ENCODE results near the gene COL4A1.

The COL4A1 gene

GRCh38 chr13:110220471-110220870 is 86.5 kb downstream of the COL4A1 start:
- H3K9me3 ChIP-seq (replicated peaks in 1 of 2; ENCODE audit: control insufficient read depth in 2 of 2, insufficient read depth in 1 of 2, low read depth in 1 of 2, low read length in 2 of 2): no peaks in the 10 kb centered on the region
- WGBS, 2 donors (ENCODE audit: extremely low coverage in 2 of 2, insufficient read length in 2 of 2, insufficient replicate concordance in 1 of 2): no CpG with 5 or more reads among the region's 7 CpGs
- no peak overlapping the region for H3K14ac ChIP-seq (ENCODE audit: low read length)
- H2AFZ ChIP-seq (ENCODE audit: low read length): no peak overlapping the region
- H3K4ac ChIP-seq (ENCODE audit: low read length): no peak overlapping the region
- H3K18ac ChIP-seq (ENCODE audit: low read length): no peak overlapping the region
- DNase-seq (ENCODE audit: low spot score): no peak
- no peak overlapping the region for H2BK12ac ChIP-seq (ENCODE audit: low read length)
- no peaks in the 10 kb centered on the region for H3K36me3 ChIP-seq (replicated peaks in 1 of 2; ENCODE audit: control insufficient read depth in 2 of 2, insufficient read depth in 2 of 2, low read length in 2 of 2)
- no peak overlapping the region for H2BK5ac ChIP-seq (ENCODE audit: low read length)
- no peak overlapping the region for H2BK120ac ChIP-seq (ENCODE audit: low read depth, low read length)
- no peak overlapping the region for H3K23ac ChIP-seq (ENCODE audit: low read depth, low read length, poor library complexity)
- no peak overlapping the region for H4K91ac ChIP-seq (ENCODE audit: low read depth, low read length, poor library complexity)
- no peak overlapping the region for H4K8ac ChIP-seq (ENCODE audit: low read depth, low read length)
- H3K27ac ChIP-seq (replicated peaks; ENCODE audit: low read length): no peak overlapping the region
- H2AK5ac ChIP-seq (ENCODE audit: low read depth, low read length): no peak overlapping the region
- H3K4me3 ChIP-seq (ENCODE audit: low read length in 2 of 2): no peak overlapping the region
- H3K27me3 ChIP-seq (ENCODE audit: control insufficient read depth in 3 of 3, insufficient read depth in 3 of 3, low read depth in 1 of 3, low read length in 3 of 3): no peaks in the 10 kb centered on the region
- H3K4me1 ChIP-seq (ENCODE audit: control insufficient read depth in 2 of 2, insufficient read depth in 1 of 2, low read depth in 1 of 2, low read length in 2 of 2): peaks cover 8 to 9% of the 10 kb centered on the region in 2 donors
- H3K4me2 ChIP-seq (ENCODE audit: insufficient read depth, low read length, poor library complexity, severe bottlenecking): no peak overlapping the region
- peaks cover 5% of the 10 kb centered on the region for H3K79me1 ChIP-seq (ENCODE audit: low read depth, low read length)
- H2BK15ac ChIP-seq (ENCODE audit: low read length): no peak overlapping the region
- no peak overlapping the region for H3K9ac ChIP-seq (ENCODE audit: low read depth, low read length, poor library complexity)

- no peak for DNase-seq (ENCODE audit: low spot score)
Measured at GRCh38 chr13:110218581-110219201, 88.3 kb downstream of the COL4A1 start.

GRCh38 chr13:110217811-110218210 is 89.1 kb downstream of the COL4A1 start:
- no peak overlapping the region for H3K4me3 ChIP-seq (ENCODE audit: low read length in 2 of 2)
- no CpG with 5 or more reads among the region's 2 CpGs for WGBS, 2 donors (ENCODE audit: extremely low coverage in 2 of 2, insufficient read length in 2 of 2, insufficient replicate concordance in 1 of 2)
- H3K4me1 ChIP-seq (ENCODE audit: control insufficient read depth in 2 of 2, insufficient read depth in 1 of 2, low read depth in 1 of 2, low read length in 2 of 2): peaks cover 8 to 15% of the 10 kb centered on the region in 2 donors
- peaks cover 2 to 10% of the 10 kb centered on the region in 2 donors for H3K36me3 ChIP-seq (replicated peaks in 1 of 2; ENCODE audit: control insufficient read depth in 2 of 2, insufficient read depth in 2 of 2, low read length in 2 of 2)
- H3K18ac ChIP-seq (ENCODE audit: low read length): no peak overlapping the region
- H2AK5ac ChIP-seq (ENCODE audit: low read depth, low read length): no peak overlapping the region
- no peaks in the 10 kb centered on the region for H3K27me3 ChIP-seq (ENCODE audit: control insufficient read depth in 3 of 3, insufficient read depth in 3 of 3, low read depth in 1 of 3, low read length in 3 of 3)
- no peak overlapping the region for H3K23ac ChIP-seq (ENCODE audit: low read depth, low read length, poor library complexity)
- H3K27ac ChIP-seq (replicated peaks; ENCODE audit: low read length): no peak overlapping the region
- H2BK12ac ChIP-seq (ENCODE audit: low read length): no peak overlapping the region
- no peak overlapping the region for H3K14ac ChIP-seq (ENCODE audit: low read length)
- H2BK120ac ChIP-seq (ENCODE audit: low read depth, low read length): no peak overlapping the region
- no peak overlapping the region for H2BK15ac ChIP-seq (ENCODE audit: low read length)
- no peak for DNase-seq (ENCODE audit: low spot score)
- no peaks in the 10 kb centered on the region for H3K9me3 ChIP-seq (replicated peaks in 1 of 2; ENCODE audit: control insufficient read depth in 2 of 2, insufficient read depth in 1 of 2, low read depth in 1 of 2, low read length in 2 of 2)
- H3K79me1 ChIP-seq (ENCODE audit: low read depth, low read length): peaks cover 5% of the 10 kb centered on the region
- H4K91ac ChIP-seq (ENCODE audit: low read depth, low read length, poor library complexity): no peak overlapping the region
- H3K9ac ChIP-seq (ENCODE audit: low read depth, low read length, poor library complexity): no peak overlapping the region
- no peak overlapping the region for H2BK5ac ChIP-seq (ENCODE audit: low read length)
- H4K8ac ChIP-seq (ENCODE audit: low read depth, low read length): no peak overlapping the region
- H2AFZ ChIP-seq (ENCODE audit: low read length): no peak overlapping the region
- no peak overlapping the region for H3K4me2 ChIP-seq (ENCODE audit: insufficient read depth, low read length, poor library complexity, severe bottlenecking)
- no peak overlapping the region for H3K4ac ChIP-seq (ENCODE audit: low read length)

More at GRCh38 chr13:110218581-110219201, 88.3 kb downstream of the COL4A1 start:
- Histone ChIP-seq H3K4me3 (ENCODE audit: low read length in 2 of 2) (no peak overlapping the region), H2BK5ac (ENCODE audit: low read length) (no peak overlapping the region), H2AFZ (ENCODE audit: low read length) (no peak overlapping the region), H3K27me3 (ENCODE audit: control insufficient read depth in 3 of 3, insufficient read depth in 3 of 3, low read depth in 1 of 3, low read length in 3 of 3) (no peaks in the 10 kb centered on the region), H3K23ac (ENCODE audit: low read depth, low read length, poor library complexity) (no peak overlapping the region), H2AK5ac (ENCODE audit: low read depth, low read length) (no peak overlapping the region), H2BK120ac (ENCODE audit: low read depth, low read length) (no peak overlapping the region), H3K9me3 (replicated peaks in 1 of 2; ENCODE audit: control insufficient read depth in 2 of 2, insufficient read depth in 1 of 2, low read depth in 1 of 2, low read length in 2 of 2) (no peaks in the 10 kb centered on the region), H3K9ac (ENCODE audit: low read depth, low read length, poor library complexity) (no peak overlapping the region), H3K14ac (ENCODE audit: low read length) (no peak overlapping the region), H3K36me3 (replicated peaks in 1 of 2; ENCODE audit: control insufficient read depth in 2 of 2, insufficient read depth in 2 of 2, low read length in 2 of 2) (peaks cover 0 to 2% of the 10 kb centered on the region in 2 donors), H3K18ac (ENCODE audit: low read length) (no peak overlapping the region), H3K4me2 (ENCODE audit: insufficient read depth, low read length, poor library complexity, severe bottlenecking) (no peak overlapping the region), H3K4ac (ENCODE audit: low read length) (no peak overlapping the region), H2BK12ac (ENCODE audit: low read length) (no peak overlapping the region), H2BK15ac (ENCODE audit: low read length) (no peak overlapping the region), H4K8ac (ENCODE audit: low read depth, low read length) (no peak overlapping the region), H3K4me1 (ENCODE audit: control insufficient read depth in 2 of 2, insufficient read depth in 1 of 2, low read depth in 1 of 2, low read length in 2 of 2) (peaks cover 8 to 11% of the 10 kb centered on the region in 2 donors), H4K91ac (ENCODE audit: low read depth, low read length, poor library complexity) (no peak overlapping the region), H3K79me1 (ENCODE audit: low read depth, low read length) (peaks cover 5% of the 10 kb centered on the region), H3K27ac (replicated peaks; ENCODE audit: low read length) (no peak overlapping the region)
- no CpG with 5 or more reads among the region's 21 CpGs for WGBS, 2 donors (ENCODE audit: extremely low coverage in 2 of 2, insufficient read length in 2 of 2, insufficient replicate concordance in 1 of 2)

- Histone ChIP-seq H4K8ac (ENCODE audit: low read depth, low read length) (no peak overlapping the region), H3K9ac (ENCODE audit: low read depth, low read length, poor library complexity) (no peak overlapping the region), H3K27me3 (ENCODE audit: control insufficient read depth in 3 of 3, insufficient read depth in 3 of 3, low read depth in 1 of 3, low read length in 3 of 3) (no peaks in the 10 kb centered on the region), H3K79me1 (ENCODE audit: low read depth, low read length) (peaks cover 4% of the 10 kb centered on the region), H3K4me1 (ENCODE audit: control insufficient read depth in 2 of 2, insufficient read depth in 1 of 2, low read depth in 1 of 2, low read length in 2 of 2) (peaks cover 8 to 17% of the 10 kb centered on the region in 2 donors), H2BK15ac (ENCODE audit: low read length) (no peak overlapping the region), H4K91ac (ENCODE audit: low read depth, low read length, poor library complexity) (no peak overlapping the region), H3K36me3 (replicated peaks in 1 of 2; ENCODE audit: control insufficient read depth in 2 of 2, insufficient read depth in 2 of 2, low read length in 2 of 2) (peaks cover 4 to 17% of the 10 kb centered on the region in 2 donors), H3K23ac (ENCODE audit: low read depth, low read length, poor library complexity) (no peak overlapping the region), H2AFZ (ENCODE audit: low read length) (no peak overlapping the region), H2BK5ac (ENCODE audit: low read length) (no peak overlapping the region), H2AK5ac (ENCODE audit: low read depth, low read length) (no peak overlapping the region), H3K9me3 (replicated peaks in 1 of 2; ENCODE audit: control insufficient read depth in 2 of 2, insufficient read depth in 1 of 2, low read depth in 1 of 2, low read length in 2 of 2) (no peaks in the 10 kb centered on the region), H3K27ac (replicated peaks; ENCODE audit: low read length) (no peak overlapping the region), H3K4me2 (ENCODE audit: insufficient read depth, low read length, poor library complexity, severe bottlenecking) (no peak overlapping the region), H2BK12ac (ENCODE audit: low read length) (no peak overlapping the region), H3K18ac (ENCODE audit: low read length) (no peak overlapping the region), H3K14ac (ENCODE audit: low read length) (no peak overlapping the region), H2BK120ac (ENCODE audit: low read depth, low read length) (no peak overlapping the region), H3K4ac (ENCODE audit: low read length) (no peak overlapping the region), H3K4me3 (ENCODE audit: low read length in 2 of 2) (no peak overlapping the region)
- WGBS, 2 donors (ENCODE audit: extremely low coverage in 2 of 2, insufficient read length in 2 of 2, insufficient replicate concordance in 1 of 2): no CpG with 5 or more reads among the region's 5 CpGs
- DNase-seq (ENCODE audit: low spot score): no peak
Measured at GRCh38 chr13:110217085-110217484, 89.9 kb downstream of the COL4A1 start.

Measured in neuronal stem cell (in vitro differentiated cells).